Measurements from ENCODE around the gene NANOS1.
A peak's percentile ranks its signal among the peaks of the same experiment; 100 is the strongest.

NANOS1 gene, protein sequence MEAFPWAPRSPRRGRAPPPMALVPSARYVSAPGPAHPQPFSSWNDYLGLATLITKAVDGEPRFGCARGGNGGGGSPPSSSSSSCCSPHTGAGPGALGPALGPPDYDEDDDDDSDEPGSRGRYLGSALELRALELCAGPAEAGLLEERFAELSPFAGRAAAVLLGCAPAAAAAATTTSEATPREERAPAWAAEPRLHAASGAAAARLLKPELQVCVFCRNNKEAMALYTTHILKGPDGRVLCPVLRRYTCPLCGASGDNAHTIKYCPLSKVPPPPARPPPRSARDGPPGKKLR

DNA sequence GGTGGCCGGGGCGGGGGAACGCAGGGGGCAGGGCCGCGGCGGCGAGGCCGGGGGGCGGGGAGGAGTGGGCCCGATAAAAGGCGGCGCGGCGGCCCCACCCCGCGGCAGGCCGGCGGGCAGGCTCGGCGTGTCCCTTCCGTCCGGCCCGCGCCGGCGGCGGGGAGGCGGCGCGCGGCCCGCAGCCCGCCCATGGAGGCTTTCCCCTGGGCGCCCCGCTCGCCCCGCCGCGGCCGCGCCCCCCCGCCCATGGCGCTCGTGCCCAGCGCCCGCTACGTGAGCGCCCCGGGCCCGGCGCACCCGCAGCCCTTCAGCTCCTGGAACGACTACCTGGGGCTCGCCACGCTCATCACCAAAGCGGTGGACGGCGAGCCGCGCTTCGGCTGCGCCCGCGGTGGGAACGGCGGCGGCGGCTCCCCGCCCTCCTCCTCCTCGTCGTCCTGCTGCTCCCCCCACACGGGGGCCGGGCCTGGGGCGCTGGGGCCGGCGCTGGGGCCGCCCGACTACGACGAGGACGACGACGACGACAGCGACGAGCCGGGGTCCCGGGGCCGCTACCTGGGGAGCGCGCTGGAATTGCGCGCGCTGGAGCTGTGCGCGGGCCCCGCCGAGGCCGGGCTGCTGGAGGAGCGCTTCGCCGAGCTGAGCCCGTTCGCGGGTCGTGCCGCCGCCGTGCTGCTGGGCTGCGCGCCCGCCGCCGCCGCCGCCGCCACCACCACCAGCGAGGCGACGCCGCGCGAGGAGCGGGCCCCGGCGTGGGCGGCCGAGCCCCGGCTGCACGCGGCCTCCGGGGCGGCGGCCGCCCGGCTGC, at the start of gene NANOS1:
Gene NANOS1 (plus strand): TSS at position 102 of the 808 bp plus-strand sequence. CDS start 88 bp downstream, at position 190.
- DNase-seq, result peak; percentile 78

DNA sequence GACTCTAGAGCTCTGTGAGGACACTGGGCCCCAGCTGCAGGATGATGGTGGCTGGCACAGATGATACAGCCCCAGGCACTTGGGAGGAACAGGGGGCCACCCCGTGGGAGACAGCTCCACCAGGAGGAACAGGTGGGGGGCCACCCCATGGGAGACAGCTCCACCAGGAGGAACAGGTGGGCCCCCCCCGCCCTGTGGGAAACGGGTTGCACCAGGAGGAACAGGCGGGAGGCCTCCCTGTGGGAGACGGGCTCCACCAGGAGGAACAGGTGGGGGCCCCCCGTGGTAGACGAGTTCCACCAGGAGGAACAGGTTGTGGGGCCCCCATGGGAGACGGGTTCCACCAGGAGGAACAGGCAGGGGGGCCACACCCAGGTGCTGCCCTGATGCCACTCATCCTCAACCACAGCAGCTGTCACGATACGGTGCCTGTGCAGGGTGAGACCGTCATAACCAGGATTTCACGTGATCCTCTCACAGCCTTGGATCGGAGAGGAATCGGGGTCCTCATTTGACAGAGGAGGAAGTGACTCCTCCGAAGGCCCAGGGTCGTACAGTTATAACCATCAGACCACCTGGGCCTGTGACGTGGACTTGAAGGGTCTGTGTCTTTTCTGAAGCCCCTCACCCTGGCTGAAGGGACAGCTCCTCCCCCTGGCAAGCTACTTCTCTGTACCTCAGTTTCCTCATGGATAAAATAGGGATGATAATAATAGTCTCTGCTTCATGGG, 49.2 kb upstream of the NANOS1 start:
- DNase-seq, result no peak

DNA sequence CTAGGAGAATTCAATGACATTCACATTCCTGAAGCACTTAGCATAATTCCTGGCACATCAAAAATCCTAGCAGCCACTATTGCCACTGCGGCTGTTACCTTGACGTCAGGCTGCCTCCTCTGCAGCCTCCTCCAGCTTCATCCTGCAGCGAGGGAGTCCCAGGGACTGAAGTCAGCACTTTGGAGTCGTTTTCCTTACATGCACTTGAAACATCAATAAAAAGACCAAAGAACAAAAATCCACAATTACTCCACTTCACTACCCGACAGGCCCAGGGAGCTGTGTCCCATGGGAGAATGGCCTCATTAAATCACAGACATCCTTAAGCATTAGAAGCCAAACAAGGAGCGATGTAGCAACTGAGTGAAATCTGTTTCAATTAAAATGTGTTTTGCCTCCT, 48.6 kb upstream of the NANOS1 start:
- no peak for DNase-seq

DNA sequence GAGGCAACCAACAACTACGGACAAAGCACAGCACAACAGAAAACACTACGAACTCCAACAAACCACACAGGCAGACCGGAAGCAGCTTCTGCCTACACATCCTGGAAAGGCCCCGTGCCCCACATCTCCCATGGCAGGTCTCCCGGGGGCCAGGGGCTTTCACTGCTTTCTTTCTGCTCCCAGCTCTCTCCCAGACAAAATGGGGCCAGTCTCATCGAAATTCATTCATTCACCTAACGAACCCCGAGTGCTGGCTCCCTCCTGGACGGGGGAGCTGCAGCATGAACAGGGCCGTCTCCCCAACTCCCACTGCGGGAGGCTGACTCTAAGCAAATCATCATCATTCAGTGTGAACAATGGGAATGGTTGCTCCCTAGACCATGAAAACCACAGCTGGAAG, 47.6 kb upstream of the NANOS1 start:
- DNase-seq, result no peak

DNA sequence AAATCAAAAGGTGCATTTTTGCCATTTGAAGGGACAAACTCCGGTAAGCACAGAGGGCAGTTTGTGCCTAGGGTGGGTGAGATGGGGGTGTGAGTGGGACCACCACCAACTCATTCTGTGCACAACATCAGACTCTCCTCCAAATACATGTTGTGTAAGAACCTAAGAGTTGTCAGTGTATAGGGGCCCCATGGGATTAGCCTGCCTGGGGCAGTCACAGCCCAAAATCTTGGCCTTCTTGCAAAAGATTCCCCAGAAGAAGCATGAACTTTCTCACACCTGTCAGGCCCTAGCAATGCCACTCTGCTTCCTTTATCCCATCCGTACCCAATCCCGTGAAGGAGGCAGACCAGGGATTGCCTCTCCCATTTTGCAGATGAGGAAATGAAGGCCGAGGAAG, 47.1 kb upstream of the NANOS1 start:
- no peak for DNase-seq

DNA sequence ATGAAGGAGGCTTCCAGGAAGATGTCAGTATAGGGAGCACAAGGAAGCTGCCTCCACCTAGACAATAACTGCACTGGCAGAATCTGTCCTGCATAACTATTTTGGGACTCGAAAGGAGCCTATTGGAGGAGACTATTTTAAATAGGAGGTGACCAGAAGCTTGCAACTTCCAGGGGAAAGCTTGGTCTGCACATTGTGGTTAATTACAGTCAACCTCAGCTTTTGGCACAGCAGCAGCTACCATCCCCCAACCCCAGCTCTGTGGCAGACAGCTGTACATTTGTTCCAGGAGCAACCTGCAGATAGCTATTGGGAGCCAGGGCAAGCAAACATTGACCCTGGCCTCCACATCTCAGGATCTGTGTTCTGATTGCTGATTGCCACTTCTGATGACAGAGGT, 46.3 kb upstream of the NANOS1 start:
- DNase-seq, result peak; percentile 52

DNA sequence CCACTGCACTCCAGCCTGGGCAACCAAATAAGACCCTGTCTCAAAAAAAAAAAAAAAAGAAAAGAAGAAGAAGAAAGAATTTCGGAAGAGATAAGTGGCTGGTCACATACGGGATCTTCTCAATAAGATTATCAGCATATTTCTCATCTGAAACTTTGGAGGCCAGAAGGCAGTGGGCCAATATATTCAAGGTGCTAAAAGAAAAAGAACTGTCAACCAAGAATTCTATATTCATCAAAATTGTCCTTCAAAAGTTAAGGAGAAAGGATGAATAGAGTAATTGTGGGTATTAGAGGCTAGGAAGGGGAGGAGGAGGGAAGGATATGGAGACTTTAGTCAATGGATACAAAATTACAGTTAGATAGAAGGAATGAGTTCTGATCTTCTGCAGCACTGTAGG, 43.9 kb upstream of the NANOS1 start:
- no peak for DNase-seq

DNA sequence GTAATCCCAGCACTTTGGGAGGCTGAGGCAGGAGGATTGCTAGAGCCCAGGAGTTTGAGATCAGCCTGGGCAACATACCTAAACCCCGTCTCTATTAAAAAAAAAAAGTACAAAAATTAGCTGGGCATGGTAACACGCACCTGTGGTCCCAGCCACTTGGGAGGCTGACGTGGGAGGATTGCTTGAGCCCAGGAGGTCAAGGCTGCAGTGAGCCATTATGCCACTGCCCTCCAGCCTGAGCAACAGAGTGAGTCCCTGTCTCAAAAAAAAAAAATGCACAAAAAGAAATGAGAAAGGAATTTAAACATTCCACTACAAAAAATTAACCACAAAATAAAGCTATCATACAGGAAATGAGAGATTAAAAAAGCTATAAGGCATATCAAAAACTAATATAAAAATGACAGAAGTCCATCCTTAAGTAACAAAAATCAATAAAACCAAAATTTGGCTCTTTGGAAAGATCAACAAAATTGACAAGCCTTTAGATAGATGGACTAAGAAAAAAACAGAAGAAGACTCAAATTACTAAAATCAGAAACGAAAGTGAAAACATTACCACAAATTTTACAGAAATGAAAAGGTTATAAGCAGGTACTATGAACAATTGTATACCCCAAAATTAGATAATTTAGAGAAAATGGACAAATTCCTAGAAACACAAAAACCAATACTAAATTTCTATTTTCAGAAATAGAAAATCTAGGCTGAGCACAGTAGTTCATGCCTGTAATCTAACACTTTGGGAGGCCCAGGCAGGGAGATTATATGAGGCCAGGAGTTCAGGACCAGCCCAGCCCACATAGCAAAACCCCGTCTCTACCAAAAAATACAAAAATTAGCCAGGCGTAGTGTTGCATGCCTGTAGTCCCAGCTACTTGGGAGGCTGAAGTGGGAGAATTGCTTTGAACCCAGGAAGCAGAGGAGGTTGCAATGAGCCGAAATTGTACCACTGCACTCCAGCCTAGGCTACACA, 42.4 kb upstream of the NANOS1 start:
- no peak for DNase-seq

DNA sequence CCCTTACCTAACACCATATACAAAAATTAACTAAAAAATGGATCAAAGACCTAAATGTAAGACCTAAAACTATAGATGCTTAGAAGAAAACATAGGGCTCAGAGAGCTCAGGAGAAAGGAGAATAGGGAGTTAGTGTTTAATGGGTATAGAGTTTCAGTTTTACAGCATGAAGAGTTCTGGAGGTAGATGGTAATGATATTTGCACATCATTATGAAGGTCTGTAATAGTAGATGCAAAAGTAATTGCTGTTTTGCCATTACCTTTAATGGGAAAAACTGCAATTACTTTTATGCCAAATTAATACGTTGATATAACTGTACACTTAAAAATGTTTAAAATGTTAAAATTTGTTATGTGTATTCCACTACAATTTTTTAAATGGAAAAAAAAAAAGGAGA, 39.2 kb upstream of the NANOS1 start:
- peak; percentile 48 for DNase-seq

DNA sequence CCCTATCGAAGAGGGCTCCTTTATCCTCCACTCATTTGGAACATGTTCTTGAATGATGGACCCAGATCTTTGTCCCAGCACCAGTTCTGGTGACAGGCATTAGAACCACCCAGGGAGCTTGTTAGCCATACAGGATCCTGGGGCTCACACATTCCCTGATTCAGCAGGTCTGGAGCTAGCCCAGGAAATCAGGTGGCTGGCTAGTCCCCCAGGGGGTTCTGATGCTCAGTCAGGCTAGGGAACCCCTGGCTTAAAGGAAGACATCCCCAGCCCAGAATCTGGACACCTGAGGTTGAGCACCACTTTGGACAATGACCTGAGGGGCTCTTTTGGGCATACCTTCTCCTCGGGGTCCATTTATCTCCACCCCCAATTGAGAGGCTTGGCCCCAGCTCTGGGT, 37.0 kb upstream of the NANOS1 start:
- DNase-seq, result no peak

DNA sequence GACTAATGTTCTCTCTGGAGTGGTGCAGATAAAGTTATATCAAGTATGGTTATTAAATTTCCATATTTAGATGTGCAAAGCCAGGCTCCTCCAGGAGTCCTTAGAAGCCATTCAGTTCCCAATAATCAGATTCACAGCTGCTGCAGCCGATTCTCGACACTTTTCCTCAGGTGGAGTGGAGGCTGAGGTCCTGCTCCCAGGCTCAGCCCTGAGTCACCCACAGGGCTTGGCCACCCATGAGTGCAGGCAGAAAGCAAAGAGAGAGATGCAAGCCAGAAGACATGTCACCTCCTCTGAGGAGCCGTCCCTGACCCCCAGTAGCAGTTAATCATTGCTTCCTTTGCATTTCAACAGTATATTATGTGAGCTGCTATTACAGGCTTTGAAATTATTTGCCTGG, 36.3 kb upstream of the NANOS1 start:
- DNase-seq, result no peak

DNA sequence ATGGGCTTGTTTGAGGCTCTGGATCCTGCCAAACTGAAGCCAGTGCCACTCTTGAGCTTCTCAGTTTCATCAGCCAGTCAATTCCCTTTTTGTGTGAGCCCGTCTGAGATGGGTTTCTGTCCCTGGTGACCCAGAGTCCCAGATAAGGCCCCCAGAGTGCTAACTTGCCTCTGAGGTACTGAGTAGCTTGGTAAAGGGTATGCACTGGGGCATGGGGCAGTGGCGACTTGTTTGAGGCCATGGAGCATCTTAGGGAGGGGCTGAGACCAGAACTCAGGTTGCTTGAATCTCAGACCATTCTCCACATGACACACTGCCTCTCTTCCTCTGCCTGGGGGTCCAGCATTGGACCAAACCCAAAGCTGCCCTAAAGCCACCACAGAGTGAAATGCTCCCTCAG, 35.2 kb upstream of the NANOS1 start:
- DNase-seq, result no peak

DNA sequence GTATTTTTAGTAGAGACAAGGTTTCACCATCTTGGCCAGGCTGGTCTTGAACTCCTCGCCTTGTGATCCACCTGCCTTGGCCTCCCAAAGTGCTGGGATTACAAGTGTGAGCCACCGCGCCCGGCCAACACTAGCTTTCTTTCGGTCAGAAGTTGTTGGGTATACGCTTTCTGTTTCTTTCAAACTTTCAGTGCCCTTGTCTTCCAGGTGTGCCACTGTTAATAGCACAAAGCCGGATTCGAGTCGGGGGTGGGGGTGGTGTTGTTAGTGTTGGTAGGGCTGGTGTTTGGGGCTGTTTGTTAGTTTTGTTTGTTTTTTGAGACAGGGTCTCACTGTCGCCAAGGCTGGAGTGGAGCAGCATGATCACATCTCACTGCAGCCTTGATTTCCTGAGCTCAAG, 33.8 kb upstream of the NANOS1 start:
- no peak for DNase-seq

DNA sequence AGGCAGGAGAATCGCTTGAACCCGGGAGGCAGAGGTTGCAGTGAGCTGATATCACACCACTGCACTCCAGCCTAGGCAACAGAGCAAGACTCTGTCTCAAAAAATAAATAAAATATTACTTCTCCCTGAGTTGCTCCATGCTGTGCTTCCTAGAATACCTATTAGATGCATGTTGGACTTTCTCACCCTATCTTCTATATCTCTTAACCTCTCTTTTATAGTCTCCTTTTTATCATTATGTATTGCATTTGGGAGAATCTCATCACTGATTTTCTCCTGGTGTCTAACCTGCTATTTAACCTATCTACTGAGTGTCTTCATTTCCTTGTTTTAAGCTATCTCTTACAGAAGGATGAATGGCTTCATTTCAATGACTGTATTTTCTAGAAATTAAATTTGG, 32.1 kb upstream of the NANOS1 start:
- no peak for DNase-seq

DNA sequence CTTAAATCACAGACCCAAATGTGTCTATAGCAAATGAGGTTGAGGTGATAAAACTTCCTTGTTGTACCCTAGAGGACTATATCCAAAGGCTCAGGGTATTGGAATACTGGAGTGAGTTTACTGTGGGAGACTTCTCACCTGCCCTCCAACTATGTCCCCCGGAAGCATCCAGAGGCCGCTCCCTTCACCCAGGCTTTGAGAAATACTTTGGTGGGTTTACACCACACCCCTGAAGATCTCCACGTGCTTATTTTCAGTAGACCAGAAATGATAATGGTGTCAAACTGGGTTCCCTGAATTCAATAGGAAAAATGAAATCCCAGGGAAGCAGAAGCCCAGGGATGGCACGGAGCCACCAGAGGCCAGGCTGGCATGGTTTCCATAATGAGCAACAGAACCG, 31.3 kb upstream of the NANOS1 start:
- no peak for DNase-seq

DNA sequence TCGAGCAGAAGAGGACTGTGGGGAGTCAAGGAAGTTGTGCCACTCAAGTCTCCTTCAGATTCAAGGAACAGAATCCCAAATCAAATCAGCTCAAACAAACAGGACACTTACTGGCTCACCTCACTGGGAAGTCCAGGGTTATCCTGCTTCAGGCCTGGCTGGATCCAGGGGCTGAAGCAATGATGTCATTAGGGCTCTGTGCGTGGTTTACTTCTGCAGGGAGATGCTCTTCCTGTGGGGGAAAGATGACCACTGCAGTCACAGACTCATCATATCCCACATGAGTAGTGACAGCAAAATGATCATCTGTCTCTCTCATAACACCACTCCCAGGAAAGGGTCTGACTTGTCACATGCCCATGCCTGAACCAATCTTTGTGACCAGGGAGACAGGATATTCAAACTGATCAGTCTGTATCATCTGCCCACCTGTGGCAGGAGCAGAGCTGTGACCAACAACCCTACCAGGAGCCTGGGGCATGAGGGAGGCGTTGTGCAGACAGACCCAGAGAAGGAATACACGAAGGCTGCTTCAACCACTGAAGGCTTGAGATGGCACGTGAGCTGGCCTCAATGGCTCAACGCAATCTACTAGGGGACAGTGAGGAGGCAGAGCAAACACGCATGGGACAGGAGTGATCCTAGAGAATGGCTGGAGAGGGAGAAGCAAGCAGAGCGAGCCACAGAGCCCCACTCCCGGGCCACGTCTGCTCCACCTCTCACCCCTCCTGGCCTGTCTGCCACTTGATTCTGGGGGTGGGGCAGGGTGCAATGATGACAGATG, 27.6 kb upstream of the NANOS1 start:
- DNase-seq, result no peak

DNA sequence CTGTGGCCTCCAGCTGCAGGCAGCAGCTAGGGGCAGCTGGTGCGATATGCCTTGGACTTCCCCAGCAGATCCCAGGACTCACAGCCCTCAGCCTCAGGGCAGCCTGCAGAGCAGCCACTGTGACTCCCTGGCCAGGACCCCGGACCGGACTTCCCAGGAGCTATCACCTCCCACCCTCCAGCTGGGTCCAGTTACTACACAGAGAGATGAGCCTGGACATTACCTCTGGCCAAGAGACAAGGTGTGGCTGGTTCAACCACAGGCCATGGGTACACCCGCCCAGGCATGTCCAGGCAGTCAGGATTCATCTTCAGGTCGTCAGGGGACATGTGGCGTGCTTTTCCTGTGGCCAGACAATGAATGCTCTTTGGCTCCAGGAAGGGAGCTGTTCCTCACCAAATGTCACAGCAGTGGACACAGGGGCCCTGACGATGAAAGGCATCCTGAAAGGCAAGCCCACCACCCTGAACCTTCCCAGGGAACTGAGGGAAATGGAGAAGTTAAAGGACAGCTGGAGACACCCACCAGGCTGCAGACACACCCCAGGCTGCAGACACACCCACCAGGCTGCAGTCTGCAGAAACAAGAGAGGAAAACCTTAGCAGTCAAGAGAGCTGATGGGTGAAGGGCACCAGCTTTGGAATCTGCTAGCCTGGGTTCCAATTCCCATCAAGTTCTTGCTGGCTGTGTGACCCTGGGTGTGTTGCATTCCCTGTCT, 25.8 kb upstream of the NANOS1 start:
- peak; percentile 8 for DNase-seq

DNA sequence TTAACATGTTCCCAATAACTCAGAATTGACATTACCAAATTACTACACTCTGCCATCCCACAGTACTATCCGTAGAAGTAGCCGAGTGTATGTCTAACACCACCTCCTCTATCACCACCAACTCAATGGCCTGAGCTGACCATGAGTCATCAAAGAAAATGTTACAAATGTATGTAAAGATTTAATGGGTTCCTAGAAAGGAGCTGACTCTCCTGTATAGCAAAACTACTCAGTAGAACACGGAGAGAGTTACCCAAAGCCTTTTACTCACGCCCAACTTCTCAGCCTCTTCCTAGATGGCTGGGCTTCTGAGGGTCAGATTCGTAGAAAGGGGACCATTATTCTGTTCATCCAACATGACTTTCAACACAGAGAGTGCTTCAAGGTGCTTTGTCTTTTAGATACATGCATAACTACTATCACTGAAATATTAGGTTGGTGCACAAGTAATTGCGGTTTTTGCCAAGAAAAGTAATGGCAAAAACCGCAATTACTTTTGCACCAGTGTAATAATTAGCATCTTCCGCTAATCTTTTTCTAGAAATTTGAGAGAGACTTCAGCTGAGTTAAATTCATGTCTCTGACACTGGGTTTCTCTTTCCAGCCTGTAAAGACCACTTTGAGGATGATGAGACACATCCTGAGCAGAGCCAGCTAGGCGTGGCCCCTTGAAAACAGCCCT, 24.0 kb upstream of the NANOS1 start:
- DNase-seq, result no peak

DNA sequence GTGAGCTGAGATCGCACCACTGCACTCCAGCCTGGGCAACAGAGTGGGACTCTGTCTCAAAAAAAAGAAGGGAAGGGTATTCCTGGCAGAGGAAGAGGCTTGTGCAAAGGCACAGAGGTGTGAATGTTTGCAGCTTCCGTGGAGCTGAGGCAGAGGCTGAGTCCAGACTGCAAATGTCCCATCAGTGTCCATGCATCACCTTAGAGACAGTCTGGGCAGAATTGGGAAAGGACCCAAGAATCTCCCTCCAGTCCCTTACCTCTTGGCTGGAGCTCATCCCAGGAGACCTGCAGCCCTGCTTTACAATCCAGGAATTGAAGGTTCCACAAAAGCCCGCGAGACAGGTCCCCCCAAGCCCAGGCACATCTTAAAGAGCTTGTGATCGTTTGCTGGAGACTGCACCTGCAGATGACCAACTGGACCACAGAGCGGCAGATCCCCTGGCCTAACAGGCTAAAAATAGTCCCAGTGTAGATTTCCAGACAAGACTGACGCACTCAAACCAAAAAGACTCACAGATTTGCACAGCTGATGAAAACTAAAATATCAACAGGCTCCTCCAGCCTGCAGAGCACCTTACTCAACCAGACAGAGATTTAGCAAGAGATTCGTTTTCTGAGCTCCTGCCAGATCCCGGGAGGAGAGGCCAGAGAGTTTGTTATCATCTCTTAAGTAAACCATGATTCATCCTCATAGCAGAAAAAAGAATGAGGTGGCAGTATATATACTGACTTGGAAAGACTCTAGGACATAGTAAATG, 22.9 kb upstream of the NANOS1 start:
- DNase-seq, result no peak

DNA sequence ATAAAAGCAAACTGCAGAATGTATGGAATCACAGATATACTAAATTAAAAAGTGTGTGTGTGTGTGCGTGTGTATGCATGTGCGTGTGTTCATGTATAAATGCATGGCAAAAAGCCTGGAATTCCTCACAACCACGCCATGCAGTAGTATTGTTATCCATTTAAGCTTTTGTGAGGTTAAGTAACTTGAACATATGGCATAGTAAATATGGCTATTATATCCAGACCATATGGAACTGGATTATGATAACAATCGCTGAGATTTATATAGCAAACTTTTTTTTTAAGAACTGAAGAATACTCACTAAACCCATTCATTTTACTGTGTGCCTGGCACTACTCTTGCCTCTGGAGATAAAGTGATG, 22.3 kb upstream of the NANOS1 start:
- DNase-seq, result no peak
